ENCODE results near the gene FAM174C. TPM values are rescaled to one million over a fixed set of nuclear protein-coding genes. Genes with fewer than 3 reads are reported as not detected.
A peak's percentile ranks its signal among the peaks of the same experiment; 100 is the strongest.

Gene FAM174C
- polyA plus RNA-seq, 3 donors from 2014 or later: 50.5 to 98.4 (median 86.9) TPM

GRCh38 chr19:1272423-1273262, 2.7 kb upstream of the FAM174C start:
- H3K36me3 Mint-ChIP-seq: peaks cover 13 to 31% (median 14%) of the 10 kb centered on the region in 3 donors
- H3K27ac Mint-ChIP-seq: peak overlapping the region; percentile 22 to 84 (median 68)
- H3K9me3 Mint-ChIP-seq: no peaks in the 10 kb centered on the region
- H3K4me1 Mint-ChIP-seq: peaks cover 58 to 64% of the 10 kb centered on the region in 2 donors
- H3K4me3 Mint-ChIP-seq: peak overlapping the region; percentile 49 to 67 (median 56)
- DNase-seq: no peak
- peaks cover 27 to 47% (median 42%) of the 10 kb centered on the region in 3 donors for H3K27me3 Mint-ChIP-seq (ENCODE audit: low read depth in 3 of 3)

GRCh38 chr19:1273263-1274041, 1.9 kb upstream of the FAM174C start:
- Mint-ChIP-seq H3K9me3 (no peaks in the 10 kb centered on the region), H3K36me3 (peaks cover 13 to 31% (median 14%) of the 10 kb centered on the region in 3 donors), H3K27ac (peak overlapping the region; percentile 66 to 92 (median 79)), H3K4me1 (peaks cover 51 to 57% of the 10 kb centered on the region in 2 donors), H3K27me3 (ENCODE audit: low read depth in 3 of 3) (peaks cover 25 to 46% (median 41%) of the 10 kb centered on the region in 3 donors), H3K4me3 (peak overlapping the region; percentile 56 to 78 (median 64))
- DNase-seq: no peak

GRCh38 chr19:1274081-1274851, 1.1 kb upstream of the FAM174C start:
- H3K36me3 Mint-ChIP-seq: peaks cover 13 to 31% (median 14%) of the 10 kb centered on the region in 3 donors
- H3K27me3 Mint-ChIP-seq (ENCODE audit: low read depth in 3 of 3): peaks cover 21 to 42% (median 35%) of the 10 kb centered on the region in 3 donors
- H3K4me3 Mint-ChIP-seq: peak overlapping the region; percentile 53 to 78 (median 64)
- DNase-seq: no peak
- H3K4me1 Mint-ChIP-seq: peaks cover 47 to 51% of the 10 kb centered on the region in 2 donors
- peak overlapping the region; percentile 66 to 92 (median 82) for H3K27ac Mint-ChIP-seq
- H3K9me3 Mint-ChIP-seq: no peaks in the 10 kb centered on the region

- peaks cover 48 to 54% of the 10 kb centered on the region in 2 donors for H3K4me1 Mint-ChIP-seq
- H3K9me3 Mint-ChIP-seq: no peaks in the 10 kb centered on the region
- peak overlapping the region in 3 of 6 donors; percentile 64 to 83 (median 78) for H3K27ac Mint-ChIP-seq
- peaks cover 22 to 37% (median 33%) of the 10 kb centered on the region in 3 donors for H3K27me3 Mint-ChIP-seq (ENCODE audit: low read depth in 3 of 3)
- peak overlapping the region in 3 of 5 donors; percentile 18 to 65 (median 33) for H3K4me3 Mint-ChIP-seq
- peaks cover 13 to 35% (median 17%) of the 10 kb centered on the region in 3 donors for H3K36me3 Mint-ChIP-seq
- no peak for DNase-seq
Measured at GRCh38 chr19:1274852-1275259, 474 bp upstream of the FAM174C start.

GRCh38 chr19:1275976-1276627, 772 bp downstream of the FAM174C start:
- peaks cover 10 to 26% (median 14%) of the 10 kb centered on the region in 3 donors for H3K36me3 Mint-ChIP-seq
- H3K9me3 Mint-ChIP-seq: no peaks in the 10 kb centered on the region
- DNase-seq: no peak
- H3K27ac Mint-ChIP-seq: peak overlapping the region; percentile 84 to 96 (median 94)
- H3K27me3 Mint-ChIP-seq (ENCODE audit: low read depth in 3 of 3): peaks cover 11 to 27% (median 22%) of the 10 kb centered on the region in 3 donors
- peak overlapping the region; percentile 80 to 85 (median 83) for H3K4me3 Mint-ChIP-seq
- peaks cover 37 to 43% of the 10 kb centered on the region in 2 donors for H3K4me1 Mint-ChIP-seq

- Mint-ChIP-seq H3K36me3 (peaks cover 10 to 21% (median 14%) of the 10 kb centered on the region in 3 donors), H3K4me1 (peaks cover 32 to 37% of the 10 kb centered on the region in 2 donors)
- DNase-seq: no peak
Measured at GRCh38 chr19:1276628-1277022, 1.3 kb downstream of the FAM174C start.

GRCh38 chr19:1277061-1277460, 1.7 kb downstream of the FAM174C start:
- no peak for DNase-seq
- H3K36me3 Mint-ChIP-seq: peaks cover 10 to 17% (median 14%) of the 10 kb centered on the region in 3 donors
- peak overlapping the region; percentile 77 to 90 (median 87) for H3K27ac Mint-ChIP-seq
- peaks cover 28 to 33% of the 10 kb centered on the region in 2 donors for H3K4me1 Mint-ChIP-seq
- H3K4me3 Mint-ChIP-seq: peak overlapping the region; percentile 76 to 85 (median 83)
- H3K27me3 Mint-ChIP-seq (ENCODE audit: low read depth in 3 of 3): peaks cover 6 to 22% (median 12%) of the 10 kb centered on the region in 3 donors
- H3K9me3 Mint-ChIP-seq: no peaks in the 10 kb centered on the region

More at GRCh38 chr19:1276628-1277022, 1.3 kb downstream of the FAM174C start:
- H3K27ac Mint-ChIP-seq: peak overlapping the region; percentile 77 to 90 (median 87)
- peaks cover 6 to 22% (median 16%) of the 10 kb centered on the region in 3 donors for H3K27me3 Mint-ChIP-seq (ENCODE audit: low read depth in 3 of 3)
- H3K4me3 Mint-ChIP-seq: peak overlapping the region; percentile 76 to 85 (median 83)
- H3K9me3 Mint-ChIP-seq: no peaks in the 10 kb centered on the region

- peak overlapping the region in 3 of 5 donors; percentile 18 to 40 (median 38) for H3K4me3 Mint-ChIP-seq
Measured at GRCh38 chr19:1278074-1278473, 2.7 kb downstream of the FAM174C start.

GRCh38 chr19:1278713-1279660, 3.7 kb downstream of the FAM174C start:
- DNase-seq: no peak
- peaks cover 0 to 6% (median 3%) of the 10 kb centered on the region in 3 donors for H3K36me3 Mint-ChIP-seq
- no peaks in the 10 kb centered on the region for H3K9me3 Mint-ChIP-seq
- peaks cover 0 to 7% (median 3%) of the 10 kb centered on the region in 3 donors for H3K27me3 Mint-ChIP-seq (ENCODE audit: low read depth in 3 of 3)
- H3K27ac Mint-ChIP-seq: no peak overlapping the region
- peaks cover 12 to 14% of the 10 kb centered on the region in 2 donors for H3K4me1 Mint-ChIP-seq
- H3K4me3 Mint-ChIP-seq: no peak overlapping the region

More at GRCh38 chr19:1278074-1278473, 2.7 kb downstream of the FAM174C start:
- peak overlapping the region in 3 of 6 donors; percentile 24 to 53 (median 50) for H3K27ac Mint-ChIP-seq
- peaks cover 19 to 23% of the 10 kb centered on the region in 2 donors for H3K4me1 Mint-ChIP-seq
- no peak for DNase-seq
- peaks cover 5 to 13% (median 10%) of the 10 kb centered on the region in 3 donors for H3K36me3 Mint-ChIP-seq
- H3K27me3 Mint-ChIP-seq (ENCODE audit: low read depth in 3 of 3): peaks cover 3 to 13% (median 6%) of the 10 kb centered on the region in 3 donors
- H3K9me3 Mint-ChIP-seq: no peaks in the 10 kb centered on the region

- Mint-ChIP-seq H3K36me3 (peaks cover 0 to 5% (median 3%) of the 10 kb centered on the region in 3 donors), H3K4me1 (peaks cover 12 to 14% of the 10 kb centered on the region in 2 donors), H3K9me3 (peaks cover 0 to 3% (median 0%) of the 10 kb centered on the region in 6 donors), H3K4me3 (peak overlapping the region in 4 of 5 donors; percentile 33 to 64 (median 44)), H3K27ac (peak overlapping the region in 5 of 6 donors; percentile 40 to 84 (median 52)), H3K27me3 (ENCODE audit: low read depth in 3 of 3) (peaks cover 3 to 9% (median 5%) of the 10 kb centered on the region in 3 donors)
- peak; percentile 75 to 81 (median 77) for DNase-seq
Measured at GRCh38 chr19:1279782-1280341, 4.5 kb downstream of the FAM174C start.
